Progenitor cell of endocrine pancreas (in vitro differentiated cells): ENCODE measurements around the gene PDCD4. TPM values are rescaled to one million over a fixed set of nuclear protein-coding genes. Genes with fewer than 3 reads are reported as not detected.

Experiments
- DNase-seq: peaks from one replicate; pipeline ENCODE4 v3.0.0; 2021; ENCODE audit warnings: low spot score; ENCODE audit not compliant: unreplicated experiment
- H3K27ac Mint-ChIP-seq: 2 replicates; pipeline ENCODE4 v1.8.0; 2021; ENCODE audit warnings: mild to moderate bottlenecking, moderate library complexity, mixed read lengths
- H3K27me3 Mint-ChIP-seq: 2 replicates; pipeline ENCODE4 v1.8.0; 2021; ENCODE audit warnings: mixed read lengths
- H3K36me3 Mint-ChIP-seq: 2 replicates; pipeline ENCODE4 v1.8.0; 2022; ENCODE audit warnings: mixed read lengths; ENCODE audit not compliant: insufficient read depth
- H3K4me1 Mint-ChIP-seq: 2 replicates; pipeline ENCODE4 v1.8.0; 2021; ENCODE audit warnings: low read depth, mixed read lengths
- H3K4me3 Mint-ChIP-seq: 2 replicates; pipeline ENCODE4 v1.8.0; 2021; ENCODE audit warnings: low read depth, mild to moderate bottlenecking, moderate library complexity, mixed read lengths
- H3K9me3 Mint-ChIP-seq: 2 replicates; pipeline ENCODE4 v1.8.0; 2021; ENCODE audit warnings: low read depth, mixed read lengths
- total RNA-seq: library from RNA; stranded (reverse); gene quantifications from 2 replicates; pipeline ENCODE4 v1.2.1, GENCODE V29; 2021
- TF ChIP-seq, protein P1 (sequence below): fragments of 200-600 bp; sonication (generic); IDR thresholded peaks from one replicate; pipeline ENCODE4 v1.5.0; 2021; ENCODE audit warnings: antibody characterized with exemption, mild to moderate bottlenecking; ENCODE audit not compliant: unreplicated experiment

PDCD4 gene
- total RNA-seq, 1 donor from 2014 or later = 172 TPM

DNA sequence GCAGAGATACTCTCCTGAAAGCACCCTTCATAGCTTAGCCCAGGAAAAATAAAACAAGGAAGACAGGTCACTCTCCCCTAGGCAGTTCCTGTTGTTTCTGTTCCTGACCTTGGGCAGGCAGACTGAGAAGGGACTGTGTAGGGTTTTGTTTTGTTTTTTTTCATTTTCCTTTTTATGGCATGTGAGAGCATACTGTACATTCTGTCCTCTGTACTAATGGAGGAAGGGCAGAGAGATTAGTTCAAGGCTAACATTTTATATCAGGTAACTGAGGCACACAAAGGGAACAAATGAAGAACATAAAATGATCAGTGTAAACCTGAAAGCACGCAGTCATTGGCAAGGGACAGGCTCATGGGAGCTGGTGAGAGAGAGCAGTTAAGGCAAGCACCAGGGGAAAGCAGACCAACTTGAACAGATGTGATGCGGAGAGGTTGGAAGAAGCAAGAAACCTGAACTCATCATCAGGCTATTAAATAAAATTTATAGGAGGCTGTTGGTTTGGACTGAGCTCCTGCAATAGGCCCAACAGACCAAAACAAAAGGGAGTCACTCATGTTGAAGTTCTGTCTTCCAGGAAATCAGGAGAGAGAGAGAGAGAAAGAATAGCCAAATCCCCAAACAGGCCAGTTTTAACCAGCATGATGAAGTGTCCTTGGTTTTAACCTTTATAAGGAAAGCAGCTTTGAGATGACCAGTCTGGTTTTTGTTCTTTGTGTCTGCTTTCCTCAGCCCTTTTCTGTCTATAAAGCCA is 34.1 kb upstream of the PDCD4 start:
- no peak overlapping the region for H3K4me3 Mint-ChIP-seq
- no peaks in the 10 kb centered on the region for H3K36me3 Mint-ChIP-seq
- H3K4me1 Mint-ChIP-seq = peaks cover 38% of the 10 kb centered on the region
- H3K27ac Mint-ChIP-seq = peak overlapping the region; percentile 0
- DNase-seq = no peak
- H3K27me3 Mint-ChIP-seq = no peaks in the 10 kb centered on the region
- TF ChIP-seq, protein P1, sequence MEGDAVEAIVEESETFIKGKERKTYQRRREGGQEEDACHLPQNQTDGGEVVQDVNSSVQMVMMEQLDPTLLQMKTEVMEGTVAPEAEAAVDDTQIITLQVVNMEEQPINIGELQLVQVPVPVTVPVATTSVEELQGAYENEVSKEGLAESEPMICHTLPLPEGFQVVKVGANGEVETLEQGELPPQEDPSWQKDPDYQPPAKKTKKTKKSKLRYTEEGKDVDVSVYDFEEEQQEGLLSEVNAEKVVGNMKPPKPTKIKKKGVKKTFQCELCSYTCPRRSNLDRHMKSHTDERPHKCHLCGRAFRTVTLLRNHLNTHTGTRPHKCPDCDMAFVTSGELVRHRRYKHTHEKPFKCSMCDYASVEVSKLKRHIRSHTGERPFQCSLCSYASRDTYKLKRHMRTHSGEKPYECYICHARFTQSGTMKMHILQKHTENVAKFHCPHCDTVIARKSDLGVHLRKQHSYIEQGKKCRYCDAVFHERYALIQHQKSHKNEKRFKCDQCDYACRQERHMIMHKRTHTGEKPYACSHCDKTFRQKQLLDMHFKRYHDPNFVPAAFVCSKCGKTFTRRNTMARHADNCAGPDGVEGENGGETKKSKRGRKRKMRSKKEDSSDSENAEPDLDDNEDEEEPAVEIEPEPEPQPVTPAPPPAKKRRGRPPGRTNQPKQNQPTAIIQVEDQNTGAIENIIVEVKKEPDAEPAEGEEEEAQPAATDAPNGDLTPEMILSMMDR = no peak
- H3K9me3 Mint-ChIP-seq = no peaks in the 10 kb centered on the region

DNA sequence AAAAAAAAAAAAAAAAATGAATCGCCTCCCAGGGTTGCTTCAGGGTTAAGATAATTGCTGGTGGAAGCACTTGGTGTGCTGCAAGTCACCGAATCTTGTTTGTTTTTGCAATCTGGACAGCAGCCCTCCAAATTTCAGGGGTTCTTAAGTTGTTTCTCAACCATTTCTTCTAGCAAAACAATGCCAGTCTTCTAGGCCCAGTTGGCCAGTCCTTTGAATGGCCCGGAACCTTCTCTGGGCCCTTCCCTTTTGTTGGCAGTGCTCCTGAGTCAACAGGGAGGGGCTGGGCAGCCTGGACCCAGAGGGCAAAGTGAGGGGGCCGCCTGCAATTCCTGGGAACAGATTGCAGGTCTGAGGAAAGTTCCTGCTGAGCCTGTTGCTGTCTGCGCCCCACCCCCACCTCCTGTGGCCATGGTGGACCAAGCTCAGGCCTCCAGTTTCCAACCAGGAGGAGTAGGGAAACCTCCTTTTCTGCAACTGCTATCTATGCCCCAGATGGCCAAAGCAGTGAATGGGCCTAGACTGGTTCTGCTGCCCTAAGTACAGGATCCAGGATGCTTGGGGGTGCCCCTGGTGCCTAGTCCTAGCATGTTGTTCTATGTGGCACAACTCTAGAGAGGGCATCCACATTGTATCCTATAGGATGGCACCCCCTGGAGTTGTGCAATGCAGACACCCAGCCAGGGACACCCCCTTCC is 31.4 kb upstream of the PDCD4 start:
- peaks cover 41% of the 10 kb centered on the region for H3K4me1 Mint-ChIP-seq
- no peak overlapping the region for H3K27ac Mint-ChIP-seq
- H3K27me3 Mint-ChIP-seq = no peaks in the 10 kb centered on the region
- TF ChIP-seq, protein P1 = no peak
- H3K9me3 Mint-ChIP-seq = no peaks in the 10 kb centered on the region
- no peaks in the 10 kb centered on the region for H3K36me3 Mint-ChIP-seq
- DNase-seq = no peak
- H3K4me3 Mint-ChIP-seq = no peak overlapping the region

DNA sequence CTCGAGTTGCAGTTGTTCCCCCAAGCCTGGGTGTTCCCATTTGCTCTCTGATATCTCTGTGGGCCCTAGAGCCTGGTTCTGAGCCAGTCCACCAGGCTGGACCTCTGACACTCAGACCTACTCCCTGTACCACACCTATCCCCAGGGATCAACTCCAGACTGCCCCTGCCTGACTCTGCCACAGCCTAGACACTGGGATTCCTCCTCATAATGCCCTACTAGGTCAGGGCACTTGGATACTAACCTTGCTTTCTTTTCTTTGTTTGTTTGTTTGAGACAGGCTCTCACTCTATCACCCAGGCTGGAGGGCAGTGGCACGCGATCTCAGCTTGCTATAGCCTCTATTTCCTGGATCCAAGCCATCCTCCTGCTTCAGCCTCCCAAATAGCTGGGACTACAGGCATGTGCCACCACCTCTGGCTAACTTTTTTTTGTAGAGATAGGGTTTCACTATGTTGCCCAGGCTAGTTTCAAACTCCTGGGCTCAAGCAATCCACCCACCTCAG is 30.8 kb upstream of the PDCD4 start:
- H3K4me1 Mint-ChIP-seq = peaks cover 41% of the 10 kb centered on the region
- TF ChIP-seq, protein P1 = no peak
- no peaks in the 10 kb centered on the region for H3K9me3 Mint-ChIP-seq
- no peaks in the 10 kb centered on the region for H3K36me3 Mint-ChIP-seq
- H3K4me3 Mint-ChIP-seq = no peak overlapping the region
- no peak for DNase-seq
- H3K27me3 Mint-ChIP-seq = no peaks in the 10 kb centered on the region
- H3K27ac Mint-ChIP-seq = no peak overlapping the region

DNA sequence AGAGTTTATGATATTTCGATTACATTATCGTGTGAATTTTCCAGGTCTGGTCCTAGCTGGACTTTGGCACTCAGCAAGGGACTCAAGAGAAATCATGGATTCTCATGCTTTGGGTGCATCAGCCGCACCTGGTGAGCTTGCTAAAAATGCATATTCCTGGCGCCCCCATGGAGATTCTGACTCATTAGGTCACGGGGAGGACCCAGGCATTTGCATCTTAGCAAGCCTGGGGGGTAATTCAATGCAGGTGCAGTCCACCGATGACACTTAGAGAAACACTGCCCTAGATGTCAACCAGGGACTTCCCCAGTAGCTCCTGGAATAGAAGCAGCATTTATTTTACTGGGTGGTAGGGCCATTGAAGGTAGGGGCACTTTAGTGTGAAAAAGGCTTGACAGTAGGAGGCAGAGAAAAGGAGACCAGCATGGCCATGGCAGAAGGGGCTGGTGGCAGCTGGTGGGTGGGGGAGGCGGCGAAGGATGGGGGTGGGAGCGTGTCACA is 29.9 kb upstream of the PDCD4 start:
- TF ChIP-seq, protein P1 = no peak
- DNase-seq = no peak
- Mint-ChIP-seq H3K4me1 (peaks cover 46% of the 10 kb centered on the region), H3K27me3 (no peaks in the 10 kb centered on the region), H3K36me3 (no peaks in the 10 kb centered on the region), H3K4me3 (no peak overlapping the region), H3K9me3 (no peaks in the 10 kb centered on the region), H3K27ac (peak overlapping the region; percentile 83)

DNA sequence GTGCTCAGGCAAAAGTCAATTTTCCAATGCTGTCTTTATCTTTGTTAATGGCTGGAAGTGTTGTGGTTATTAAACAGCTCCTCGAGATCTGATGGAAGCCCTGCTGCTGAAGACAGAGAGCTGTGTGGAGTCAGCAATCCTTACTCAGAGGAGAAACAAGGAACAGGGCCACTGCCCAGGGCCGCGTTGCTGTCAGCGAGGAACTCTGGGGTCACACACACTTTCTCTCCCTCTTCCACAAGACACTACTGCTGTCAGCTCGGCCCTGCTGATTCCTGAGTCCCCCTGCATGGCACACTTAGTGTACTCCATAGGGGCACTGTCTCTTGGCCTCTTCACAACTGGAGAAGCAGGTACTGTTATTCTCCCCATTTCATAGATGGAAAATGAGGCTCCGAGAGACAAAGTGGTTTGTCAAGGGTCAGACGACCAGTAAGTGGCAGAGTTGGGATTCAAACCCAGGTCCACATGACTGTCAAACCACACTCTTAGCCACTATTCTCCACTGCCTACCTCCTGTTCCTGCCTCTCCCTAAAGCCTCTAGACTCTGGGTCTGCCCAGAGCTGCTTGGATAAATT is 29.3 kb upstream of the PDCD4 start:
- H3K36me3 Mint-ChIP-seq = no peaks in the 10 kb centered on the region
- no peak overlapping the region for H3K27ac Mint-ChIP-seq
- H3K4me3 Mint-ChIP-seq = no peak overlapping the region
- no peaks in the 10 kb centered on the region for H3K27me3 Mint-ChIP-seq
- no peak for DNase-seq
- no peaks in the 10 kb centered on the region for H3K9me3 Mint-ChIP-seq
- TF ChIP-seq, protein P1 = no peak
- peaks cover 50% of the 10 kb centered on the region for H3K4me1 Mint-ChIP-seq
